Measurements from ENCODE around the gene HNMT. TPM values are rescaled to one million over a fixed set of nuclear protein-coding genes. Genes with fewer than 3 reads are reported as not detected.
"Not testable (repeated sequence)": the region's sequence is repeated elsewhere in the genome, so short reads cannot be mapped to it uniquely, and the experiment has no call there.

Gene HNMT
- total RNA-seq = 1.1 and 3.8 TPM in 2 replicates

GRCh38 chr2:137964066-137964858 is at the start of gene HNMT:
HNMT (plus strand) TSS chr2:137964473; CDS start chr2:137964492, 19 bp downstream.
- H3K27me3 ChIP-seq (ENCODE audit: control insufficient read depth, insufficient read depth, low read length) = no peaks in the 10 kb centered on the region
- DNase-seq (ENCODE audit: low read depth) = peak; percentile 61
- no peak for FAIRE-seq
- H3K36me3 ChIP-seq (ENCODE audit: control insufficient read depth, insufficient read depth, low read length) = no peaks in the 10 kb centered on the region
- H3K4me3 ChIP-seq (ENCODE audit: low read depth, low read length) = peak within 1 kb of the TSS; percentile 31
- TF ChIP-seq, protein P1, sequence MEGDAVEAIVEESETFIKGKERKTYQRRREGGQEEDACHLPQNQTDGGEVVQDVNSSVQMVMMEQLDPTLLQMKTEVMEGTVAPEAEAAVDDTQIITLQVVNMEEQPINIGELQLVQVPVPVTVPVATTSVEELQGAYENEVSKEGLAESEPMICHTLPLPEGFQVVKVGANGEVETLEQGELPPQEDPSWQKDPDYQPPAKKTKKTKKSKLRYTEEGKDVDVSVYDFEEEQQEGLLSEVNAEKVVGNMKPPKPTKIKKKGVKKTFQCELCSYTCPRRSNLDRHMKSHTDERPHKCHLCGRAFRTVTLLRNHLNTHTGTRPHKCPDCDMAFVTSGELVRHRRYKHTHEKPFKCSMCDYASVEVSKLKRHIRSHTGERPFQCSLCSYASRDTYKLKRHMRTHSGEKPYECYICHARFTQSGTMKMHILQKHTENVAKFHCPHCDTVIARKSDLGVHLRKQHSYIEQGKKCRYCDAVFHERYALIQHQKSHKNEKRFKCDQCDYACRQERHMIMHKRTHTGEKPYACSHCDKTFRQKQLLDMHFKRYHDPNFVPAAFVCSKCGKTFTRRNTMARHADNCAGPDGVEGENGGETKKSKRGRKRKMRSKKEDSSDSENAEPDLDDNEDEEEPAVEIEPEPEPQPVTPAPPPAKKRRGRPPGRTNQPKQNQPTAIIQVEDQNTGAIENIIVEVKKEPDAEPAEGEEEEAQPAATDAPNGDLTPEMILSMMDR (IDR thresholded peaks at IDR 0.05; ENCODE audit: insufficient read depth, low read length, severe bottlenecking) = no peak

- no peaks in the 10 kb centered on the region for H3K27me3 ChIP-seq (ENCODE audit: control insufficient read depth, insufficient read depth, low read length)
- no peak for FAIRE-seq
- H3K36me3 ChIP-seq (ENCODE audit: control insufficient read depth, insufficient read depth, low read length) = no peaks in the 10 kb centered on the region
- no peak overlapping the region for H3K4me3 ChIP-seq (ENCODE audit: low read depth, low read length)
- DNase-seq (ENCODE audit: low read depth) = no peak
- TF ChIP-seq, protein P1 (IDR thresholded peaks at IDR 0.05; ENCODE audit: insufficient read depth, low read length, severe bottlenecking) = no peak
Observed at GRCh38 chr2:137921105-137921880, 43.0 kb upstream of the HNMT start.

DNA sequence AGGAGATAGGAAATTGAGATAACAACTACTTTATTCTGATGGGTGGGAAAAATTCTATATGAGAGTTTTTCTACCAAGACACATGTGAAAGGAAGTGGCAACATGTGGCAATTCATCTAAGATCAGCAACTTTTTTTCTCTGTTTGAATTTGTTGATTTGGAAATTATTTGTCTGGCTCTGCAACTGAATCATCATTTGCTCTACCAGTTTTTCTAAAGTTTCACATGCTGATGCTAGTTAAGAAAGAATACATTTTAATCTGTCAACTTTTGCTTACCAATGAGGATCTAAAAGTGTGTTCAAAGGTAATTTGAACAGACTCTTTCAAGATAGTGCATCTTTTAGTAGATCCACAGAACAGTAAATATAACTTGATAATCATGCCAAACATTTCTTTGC is 42.1 kb upstream of the HNMT start:
- peak; percentile 39 for DNase-seq (ENCODE audit: low read depth)
- H3K36me3 ChIP-seq (ENCODE audit: control insufficient read depth, insufficient read depth, low read length); FAIRE-seq; H3K27me3 ChIP-seq (ENCODE audit: control insufficient read depth, insufficient read depth, low read length); H3K4me3 ChIP-seq (ENCODE audit: low read depth, low read length): not testable (repeated sequence)

DNA sequence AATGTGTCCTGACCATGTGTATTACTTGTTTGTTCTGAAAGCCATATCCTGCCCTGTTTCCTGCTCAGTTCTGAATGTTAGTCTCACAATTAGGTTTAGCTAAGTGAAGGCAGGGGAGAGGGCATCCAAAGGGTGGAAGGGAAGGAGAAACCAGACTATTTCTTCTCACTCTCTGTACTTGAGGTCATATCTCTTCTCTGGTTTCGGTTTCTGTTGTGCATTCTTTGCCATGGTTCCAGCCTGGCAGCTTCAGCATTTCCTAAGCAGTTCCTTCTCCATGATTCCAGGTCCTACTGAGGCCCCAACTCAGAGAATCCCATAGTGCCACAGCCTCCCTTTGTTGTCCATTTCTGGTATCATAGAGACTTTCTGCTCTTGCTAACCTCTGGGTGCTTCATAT is 40.3 kb upstream of the HNMT start:
- FAIRE-seq (no peak), DNase-seq (ENCODE audit: low read depth) (no peak)
- H3K36me3 ChIP-seq (ENCODE audit: control insufficient read depth, insufficient read depth, low read length) = no peaks in the 10 kb centered on the region
- TF ChIP-seq, protein P1 (IDR thresholded peaks at IDR 0.05; ENCODE audit: insufficient read depth, low read length, severe bottlenecking) = no peak
- no peaks in the 10 kb centered on the region for H3K27me3 ChIP-seq (ENCODE audit: control insufficient read depth, insufficient read depth, low read length)
- H3K4me3 ChIP-seq (ENCODE audit: low read depth, low read length) = no peak overlapping the region

GRCh38 chr2:137925599-137925998 is 38.7 kb upstream of the HNMT start:
- TF ChIP-seq, protein P1 (IDR thresholded peaks at IDR 0.05; ENCODE audit: insufficient read depth, low read length, severe bottlenecking) = no peak
- Histone ChIP-seq H3K36me3 (ENCODE audit: control insufficient read depth, insufficient read depth, low read length) (no peaks in the 10 kb centered on the region), H3K4me3 (ENCODE audit: low read depth, low read length) (no peak overlapping the region), H3K27me3 (ENCODE audit: control insufficient read depth, insufficient read depth, low read length) (no peaks in the 10 kb centered on the region)
- DNase-seq (ENCODE audit: low read depth) (no peak), FAIRE-seq (no peak)

DNA sequence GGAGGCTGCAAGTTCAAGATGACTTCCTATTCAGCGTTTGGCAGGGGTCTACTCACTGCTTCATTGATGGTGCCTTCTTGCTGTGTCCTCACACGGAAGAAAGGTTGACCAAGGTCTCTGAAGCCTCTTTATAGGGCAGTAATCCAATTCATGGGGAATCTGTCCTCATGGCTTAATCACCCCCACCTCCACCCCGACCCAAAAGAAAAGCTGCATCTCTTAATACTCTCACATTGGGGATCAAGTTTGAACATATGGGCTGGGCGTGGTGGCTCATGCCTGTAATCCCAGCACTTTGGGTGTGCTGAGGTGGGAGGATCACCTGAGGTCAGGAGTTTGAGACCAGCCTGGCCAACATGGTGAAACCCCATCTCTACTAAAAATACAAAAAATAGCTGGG is 36.4 kb upstream of the HNMT start:
- DNase-seq (ENCODE audit: low read depth) (no peak), FAIRE-seq (no peak)
- Histone ChIP-seq H3K4me3 (ENCODE audit: low read depth, low read length) (no peak overlapping the region), H3K27me3 (ENCODE audit: control insufficient read depth, insufficient read depth, low read length) (no peaks in the 10 kb centered on the region), H3K36me3 (ENCODE audit: control insufficient read depth, insufficient read depth, low read length) (no peaks in the 10 kb centered on the region)
- TF ChIP-seq, protein P1 (IDR thresholded peaks at IDR 0.05; ENCODE audit: insufficient read depth, low read length, severe bottlenecking) = no peak

Measured in bronchial epithelial cell (primary cell).